Fibroblast of skin of right biceps (primary cell): ENCODE data around the gene GPATCH4.
"Not testable (repeated sequence)": the region's sequence is repeated elsewhere in the genome, so short reads cannot be mapped to it uniquely, and the experiment has no call there.

Experiments used
- DNase-seq: peaks from one replicate; pipeline ENCODE4 v3.0.0-alpha.2; 2013

Gene GPATCH4

GRCh38 chr1:156571919-156572662 lies 29.2 kb downstream of the GPATCH4 start, which contains the start of gene IQGAP3:
Gene IQGAP3, minus strand, starts transcription at chr1:156572565. Its CDS starts 36 bp downstream, at chr1:156572529.
- DNase-seq: peak; percentile 85

- peak; percentile 95 for DNase-seq
Measured at GRCh38 chr1:156571261-156571852, 29.9 kb downstream of the GPATCH4 start.

GRCh38 chr1:156566436-156566835 lies 34.8 kb downstream of the GPATCH4 start:
- no peak for DNase-seq

GRCh38 chr1:156565519-156565918 lies 35.8 kb downstream of the GPATCH4 start:
- no peak for DNase-seq

GRCh38 chr1:156560585-156561163 lies 40.6 kb downstream of the GPATCH4 start:
- DNase-seq: no peak

DNA sequence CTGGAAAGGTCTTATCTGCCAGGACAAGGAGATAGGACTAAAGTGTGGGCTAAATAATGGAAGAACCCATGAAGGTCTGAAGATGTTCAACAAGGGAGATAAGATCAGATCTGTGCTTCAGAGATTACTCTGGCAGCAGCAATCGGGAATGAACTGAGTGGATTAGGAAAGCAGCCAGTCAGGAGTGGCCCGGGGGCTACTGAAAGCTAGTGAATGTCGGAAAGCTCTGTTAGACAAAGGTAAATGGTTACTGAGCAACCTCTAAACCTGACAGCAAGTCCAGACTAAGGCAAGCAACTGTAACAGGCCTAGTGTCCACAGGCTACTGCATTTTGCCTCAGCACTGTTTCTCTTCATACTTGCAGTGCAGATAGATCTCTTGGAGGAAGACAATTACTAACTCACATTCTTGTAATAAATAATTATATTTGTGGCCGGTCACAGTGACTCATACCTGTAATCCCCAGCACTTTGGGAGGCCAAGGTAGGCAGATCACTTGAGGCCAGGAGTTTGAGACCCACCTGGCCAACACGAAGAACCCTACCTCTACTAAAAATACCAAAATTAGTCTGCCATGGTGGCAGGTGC lies 41.4 kb downstream of the GPATCH4 start:
- no peak for DNase-seq

GRCh38 chr1:156559086-156559796 lies 42.0 kb downstream of the GPATCH4 start:
- no peak for DNase-seq

DNA sequence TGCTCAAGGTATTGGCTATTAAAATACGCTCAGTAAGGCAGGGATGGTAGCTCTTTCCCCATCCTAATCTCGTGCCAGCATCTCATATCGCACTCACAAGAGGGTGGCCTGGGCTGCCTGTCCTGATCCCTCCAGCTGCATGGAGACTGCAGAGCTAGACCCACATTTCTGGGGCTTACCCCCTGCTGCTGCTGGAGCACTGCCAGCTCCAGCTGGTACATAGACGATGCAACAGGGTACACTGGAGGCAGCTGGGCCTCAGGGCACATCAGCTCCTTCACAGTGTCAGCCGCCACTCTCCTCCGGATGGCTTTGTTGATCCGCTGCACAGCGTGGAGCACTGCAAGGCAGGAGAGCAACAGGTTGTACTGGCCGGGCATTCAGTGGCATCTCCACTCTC lies 44.9 kb downstream of the GPATCH4 start:
- DNase-seq: no peak

DNA sequence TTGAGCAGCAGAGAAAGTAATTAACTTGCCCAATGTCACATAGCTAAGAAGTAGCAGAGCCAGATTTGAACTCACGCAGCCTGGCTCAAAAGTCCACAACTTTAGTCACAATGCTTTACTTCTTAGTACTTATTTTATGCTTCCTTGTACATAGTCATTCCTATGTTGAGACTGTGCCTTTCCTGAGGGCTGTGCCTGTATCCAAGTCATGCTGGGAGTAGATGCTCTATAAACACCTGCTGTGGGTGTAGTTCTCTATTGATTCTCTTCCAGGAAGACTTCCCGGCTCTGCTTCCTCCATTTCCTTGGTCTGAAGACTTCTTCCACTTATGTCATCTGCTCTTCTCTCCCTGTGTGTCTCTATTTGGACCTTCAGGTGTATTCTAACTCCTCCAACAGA lies 45.6 kb downstream of the GPATCH4 start:
- DNase-seq: no peak

- DNase-seq: no peak
Measured at GRCh38 chr1:156554971-156555370, 46.3 kb downstream of the GPATCH4 start.

GRCh38 chr1:156553860-156554485 lies 47.3 kb downstream of the GPATCH4 start:
- DNase-seq: no peak

- not testable (repeated sequence) for DNase-seq
Measured at GRCh38 chr1:156552937-156553336, 48.3 kb downstream of the GPATCH4 start.

- DNase-seq: no peak
Measured at GRCh38 chr1:156552518-156552917, 48.8 kb downstream of the GPATCH4 start.

- no peak for DNase-seq
Measured at GRCh38 chr1:156551869-156552268, 49.4 kb downstream of the GPATCH4 start.

DNA sequence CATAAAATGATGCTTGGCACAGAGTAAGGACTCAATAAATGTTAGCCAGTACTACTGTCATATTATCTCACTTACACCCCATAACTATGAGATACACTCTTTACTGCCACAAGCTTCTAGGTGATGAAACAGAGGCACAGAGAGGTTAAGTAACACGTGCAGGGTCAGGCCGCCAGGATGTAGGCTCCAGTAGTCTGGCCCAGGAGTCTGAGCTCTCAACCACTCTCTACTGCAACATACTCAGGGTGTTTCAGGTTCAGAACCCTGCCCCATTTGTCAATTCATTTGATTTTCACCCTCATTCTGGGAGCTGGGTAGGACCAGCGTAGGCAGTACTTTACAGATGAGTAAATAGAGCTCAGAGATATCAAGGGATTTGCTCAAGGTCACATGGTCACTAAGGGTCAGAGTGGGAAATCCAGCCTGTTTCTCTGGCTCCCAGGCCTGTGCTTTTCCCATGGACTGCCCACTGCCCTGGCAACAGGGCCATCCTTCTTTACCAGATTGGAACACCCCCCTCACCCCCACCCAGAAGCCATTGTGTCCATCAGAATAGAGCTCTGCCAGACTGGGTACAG lies 50.1 kb downstream of the GPATCH4 start:
- no peak for DNase-seq

GRCh38 chr1:156550346-156550745 lies 50.9 kb downstream of the GPATCH4 start:
- no peak for DNase-seq

- DNase-seq: no peak
Measured at GRCh38 chr1:156549831-156550230, 51.4 kb downstream of the GPATCH4 start.

- DNase-seq: no peak
Measured at GRCh38 chr1:156549390-156549789, 51.9 kb downstream of the GPATCH4 start.

DNA sequence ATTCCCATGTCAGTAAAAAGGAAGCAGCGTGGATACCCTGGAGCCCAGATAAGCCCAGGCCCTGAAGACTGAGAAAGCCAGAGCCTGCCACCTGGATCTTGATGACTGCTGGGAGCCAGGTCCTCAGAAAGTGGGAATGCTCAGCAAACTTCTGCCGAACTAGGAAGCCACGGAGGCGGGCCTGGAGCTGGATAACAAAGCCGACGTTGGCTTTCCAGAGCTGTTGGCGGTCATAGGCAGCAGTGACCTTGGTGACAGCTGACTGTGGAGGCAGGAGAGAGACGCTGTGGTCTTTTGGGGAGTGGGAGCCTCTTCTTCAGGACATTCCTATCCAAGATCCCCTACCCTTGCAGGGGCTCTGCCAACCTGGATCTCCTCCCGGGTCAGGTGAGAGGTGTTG lies 53.3 kb downstream of the GPATCH4 start:
- no peak for DNase-seq

DNA sequence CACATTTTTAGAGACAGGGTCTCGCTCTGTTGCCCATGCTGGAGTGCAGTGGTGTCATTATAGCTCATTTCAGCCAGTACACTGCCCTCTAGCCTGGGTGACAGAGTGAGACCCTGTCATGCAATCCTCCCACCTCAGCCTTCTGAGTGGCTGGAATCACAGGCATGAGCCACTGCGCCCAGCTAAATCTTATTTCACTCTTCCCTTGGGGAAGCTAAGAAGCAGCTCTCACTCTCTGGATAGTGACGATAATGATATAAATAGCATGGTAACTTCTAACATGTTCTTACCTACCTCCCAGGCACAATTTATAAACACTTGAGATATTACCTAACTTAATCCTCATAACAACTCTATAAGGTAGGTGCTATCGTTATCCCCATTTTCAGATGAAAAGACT lies 53.8 kb downstream of the GPATCH4 start:
- DNase-seq: no peak

DNA sequence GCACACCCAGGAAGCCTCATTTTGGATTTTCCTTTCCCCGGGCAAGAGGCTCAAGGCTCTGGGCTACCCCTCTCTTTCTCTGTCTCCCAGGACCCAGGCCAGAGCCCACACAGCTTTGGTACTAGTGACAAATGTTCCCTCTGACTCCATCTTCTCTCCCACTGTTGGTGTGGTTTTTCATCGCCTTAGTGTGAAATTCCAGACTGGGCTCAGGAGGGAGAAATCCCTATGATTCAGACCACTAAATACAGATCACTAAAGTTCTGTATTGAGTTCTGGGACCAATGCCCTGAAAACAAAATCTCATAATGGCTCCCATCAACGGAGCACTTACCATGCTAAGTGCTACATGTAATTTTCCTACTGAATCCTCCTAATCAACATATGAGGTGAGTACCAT lies 55.0 kb downstream of the GPATCH4 start:
- DNase-seq: no peak

DNA sequence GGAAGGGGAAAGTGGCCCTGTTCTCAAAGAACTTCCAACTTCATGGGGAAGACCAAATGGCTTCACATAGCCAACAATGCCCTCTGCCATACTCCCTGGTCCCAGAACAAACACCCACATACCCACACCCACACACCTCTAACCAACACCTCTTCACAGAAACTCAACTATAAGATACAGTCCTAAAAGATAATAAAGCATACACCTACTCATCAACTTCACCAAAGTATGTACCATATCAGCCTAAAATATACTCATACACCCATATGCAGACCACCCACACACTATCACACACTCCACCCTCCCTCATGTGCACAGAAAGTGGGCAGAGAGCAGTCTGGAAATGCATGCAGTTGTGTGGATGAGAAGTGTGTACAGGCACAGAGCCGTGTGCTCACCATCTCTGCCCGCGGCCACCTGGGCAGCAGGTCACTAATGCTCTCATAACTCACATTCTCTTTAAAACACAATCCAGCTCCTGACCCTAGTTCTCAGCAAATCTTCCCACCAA lies 56.6 kb downstream of the GPATCH4 start:
- DNase-seq: no peak
